AG04449 (cell line): ENCODE results near the gene C11orf91.

Source experiments
- CTCF ChIA-PET: fragments of 350-600 bp; formaldehyde crosslinking; extraction: SDS; loops from one replicate; lab custom pipeline; 2021; ENCODE audit warnings: antibody characterized with exemption; lab: Yijun Ruan, JAX
- POLR2A ChIA-PET: fragments of 400-600, 350-600 bp; formaldehyde crosslinking; extraction: SDS; loops from one replicate; lab custom pipeline; 2020; ENCODE audit warnings: antibody characterized with exemption, inconsistent platforms; lab: Yijun Ruan, JAX
- DNase-seq: peaks from one replicate; pipeline ENCODE4 v3.0.0-alpha.2; 2010; ENCODE audit warnings: low read depth, low spot score
- H3K4me3 ChIP-seq: 2 replicates; pipeline ENCODE4 v1.5.1; 2011; ENCODE audit warnings: low read depth, mild to moderate bottlenecking, control low read depth, low read length
- TF ChIP-seq, protein P1 (sequence below): IDR thresholded peaks from one replicate; pipeline ENCODE4 v1.5.1; 2011; ENCODE audit warnings: mild to moderate bottlenecking, moderate library complexity, low read length, control low read depth, inconsistent platforms; ENCODE audit not compliant: insufficient read depth; ENCODE audit errors: missing control alignments

The C11orf91 gene

GRCh38 chr11:33696931-33697638, 3.5 kb downstream of the C11orf91 start:
- no peak overlapping the region for H3K4me3 ChIP-seq
- DNase-seq: no peak
- ChIA-PET CTCF (no interaction called here), POLR2A (no interaction called here)
- TF ChIP-seq, protein P1, sequence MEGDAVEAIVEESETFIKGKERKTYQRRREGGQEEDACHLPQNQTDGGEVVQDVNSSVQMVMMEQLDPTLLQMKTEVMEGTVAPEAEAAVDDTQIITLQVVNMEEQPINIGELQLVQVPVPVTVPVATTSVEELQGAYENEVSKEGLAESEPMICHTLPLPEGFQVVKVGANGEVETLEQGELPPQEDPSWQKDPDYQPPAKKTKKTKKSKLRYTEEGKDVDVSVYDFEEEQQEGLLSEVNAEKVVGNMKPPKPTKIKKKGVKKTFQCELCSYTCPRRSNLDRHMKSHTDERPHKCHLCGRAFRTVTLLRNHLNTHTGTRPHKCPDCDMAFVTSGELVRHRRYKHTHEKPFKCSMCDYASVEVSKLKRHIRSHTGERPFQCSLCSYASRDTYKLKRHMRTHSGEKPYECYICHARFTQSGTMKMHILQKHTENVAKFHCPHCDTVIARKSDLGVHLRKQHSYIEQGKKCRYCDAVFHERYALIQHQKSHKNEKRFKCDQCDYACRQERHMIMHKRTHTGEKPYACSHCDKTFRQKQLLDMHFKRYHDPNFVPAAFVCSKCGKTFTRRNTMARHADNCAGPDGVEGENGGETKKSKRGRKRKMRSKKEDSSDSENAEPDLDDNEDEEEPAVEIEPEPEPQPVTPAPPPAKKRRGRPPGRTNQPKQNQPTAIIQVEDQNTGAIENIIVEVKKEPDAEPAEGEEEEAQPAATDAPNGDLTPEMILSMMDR: no peak

DNA sequence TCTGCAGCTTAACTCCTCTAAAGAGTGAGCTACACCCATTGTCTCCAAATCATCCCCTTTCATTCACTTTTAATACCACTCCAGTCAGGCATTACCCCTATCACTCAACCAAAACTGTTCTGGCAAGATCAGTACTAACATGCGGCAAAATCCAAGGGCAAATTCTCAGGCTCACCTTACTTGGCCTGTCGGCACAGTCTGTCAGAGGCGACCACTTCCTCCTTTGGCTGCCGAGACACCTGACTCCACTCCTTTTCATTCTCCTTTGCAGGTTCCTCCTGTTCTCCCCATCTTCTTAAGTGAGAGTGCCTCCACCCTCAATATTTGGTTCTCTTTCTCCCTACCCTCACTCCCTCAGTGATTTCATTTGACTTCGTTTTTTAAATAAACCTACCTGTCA, 4.2 kb downstream of the C11orf91 start:
- no peak for DNase-seq
- TF ChIP-seq, protein P1: no peak
- no peak overlapping the region for H3K4me3 ChIP-seq
- ChIA-PET POLR2A (no interaction called here), CTCF (no interaction called here)

GRCh38 chr11:33695051-33695566, 5.5 kb downstream of the C11orf91 start:
- ChIA-PET POLR2A (no interaction called here), CTCF (interaction anchor here (0.8 to 11.1 kb wide), 5 partner anchors 10 to 508 kb away, joined by 3 to 110 read pairs (median 3); no protein-coding TSS in a partner anchor)
- TF ChIP-seq, protein P1: no peak
- DNase-seq: no peak
- no peak overlapping the region for H3K4me3 ChIP-seq

DNA sequence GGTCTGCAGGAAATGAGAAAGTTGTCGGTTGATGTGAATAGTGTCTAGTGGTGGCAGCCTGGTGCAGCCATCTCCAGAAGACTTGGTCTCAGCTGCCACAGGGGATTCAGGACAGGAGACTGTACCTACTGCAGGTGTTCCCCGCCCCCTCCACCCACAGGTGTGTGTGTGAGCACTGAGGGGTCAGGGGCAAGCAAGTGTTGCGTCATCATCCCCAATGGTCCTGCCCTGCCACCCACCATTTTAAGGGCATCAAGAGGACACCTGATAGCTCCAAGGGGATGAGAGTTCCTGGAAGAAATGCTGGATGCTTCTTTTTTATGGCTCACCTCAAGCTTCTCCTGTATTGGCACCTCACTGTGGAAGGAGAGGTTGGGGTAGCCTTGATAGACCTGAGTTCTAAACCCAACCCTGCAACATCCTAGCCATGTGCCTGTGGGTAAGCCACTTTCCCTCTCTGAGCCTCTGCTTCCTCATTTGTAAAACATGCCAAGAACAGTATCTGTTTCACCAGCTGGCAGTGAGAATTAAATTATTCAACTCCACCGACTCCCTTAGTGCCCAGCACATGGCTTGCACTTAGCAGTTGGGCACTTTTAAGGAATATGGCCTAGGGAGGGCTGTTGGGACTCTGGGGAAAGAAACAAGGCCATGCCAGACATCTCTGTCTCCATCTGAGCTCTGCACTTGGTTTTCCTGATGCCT, 6.1 kb downstream of the C11orf91 start:
- TF ChIP-seq, protein P1: no peak
- CTCF ChIA-PET: interaction anchor here (0.8 to 11.1 kb wide), 6 partner anchors 11 to 507 kb away, joined by 3 to 110 read pairs (median 4); no protein-coding TSS in a partner anchor
- POLR2A ChIA-PET: no interaction called here
- no peak for DNase-seq
- no peak overlapping the region for H3K4me3 ChIP-seq

GRCh38 chr11:33692541-33692940, 8.1 kb downstream of the C11orf91 start:
- POLR2A ChIA-PET: interaction anchor here (0.6 to 3.5 kb wide), 8 partner anchors 8 to 320 kb away, joined by 3 to 31 read pairs (median 5); partner anchors contain the start of genes C11orf91 and CD59
- TF ChIP-seq, protein P1: no peak
- CTCF ChIA-PET: interaction anchor here (1.0 to 12.5 kb wide), 11 partner anchors 11 to 329 kb away, joined by 3 to 396 read pairs (median 7); partner anchors contain the start of gene CD59

More at GRCh38 chr11:33692541-33692940, 8.1 kb downstream of the C11orf91 start:
- DNase-seq: no peak
- H3K4me3 ChIP-seq: no peak overlapping the region
